ENCODE results near the gene LGR4. TPM values are rescaled to one million over a fixed set of nuclear protein-coding genes. Genes with fewer than 3 reads are reported as not detected.

LGR4 gene, protein sequence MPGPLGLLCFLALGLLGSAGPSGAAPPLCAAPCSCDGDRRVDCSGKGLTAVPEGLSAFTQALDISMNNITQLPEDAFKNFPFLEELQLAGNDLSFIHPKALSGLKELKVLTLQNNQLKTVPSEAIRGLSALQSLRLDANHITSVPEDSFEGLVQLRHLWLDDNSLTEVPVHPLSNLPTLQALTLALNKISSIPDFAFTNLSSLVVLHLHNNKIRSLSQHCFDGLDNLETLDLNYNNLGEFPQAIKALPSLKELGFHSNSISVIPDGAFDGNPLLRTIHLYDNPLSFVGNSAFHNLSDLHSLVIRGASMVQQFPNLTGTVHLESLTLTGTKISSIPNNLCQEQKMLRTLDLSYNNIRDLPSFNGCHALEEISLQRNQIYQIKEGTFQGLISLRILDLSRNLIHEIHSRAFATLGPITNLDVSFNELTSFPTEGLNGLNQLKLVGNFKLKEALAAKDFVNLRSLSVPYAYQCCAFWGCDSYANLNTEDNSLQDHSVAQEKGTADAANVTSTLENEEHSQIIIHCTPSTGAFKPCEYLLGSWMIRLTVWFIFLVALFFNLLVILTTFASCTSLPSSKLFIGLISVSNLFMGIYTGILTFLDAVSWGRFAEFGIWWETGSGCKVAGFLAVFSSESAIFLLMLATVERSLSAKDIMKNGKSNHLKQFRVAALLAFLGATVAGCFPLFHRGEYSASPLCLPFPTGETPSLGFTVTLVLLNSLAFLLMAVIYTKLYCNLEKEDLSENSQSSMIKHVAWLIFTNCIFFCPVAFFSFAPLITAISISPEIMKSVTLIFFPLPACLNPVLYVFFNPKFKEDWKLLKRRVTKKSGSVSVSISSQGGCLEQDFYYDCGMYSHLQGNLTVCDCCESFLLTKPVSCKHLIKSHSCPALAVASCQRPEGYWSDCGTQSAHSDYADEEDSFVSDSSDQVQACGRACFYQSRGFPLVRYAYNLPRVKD
- not detected in 2 replicates for total RNA-seq (2013; cell fraction: nucleolus; rRNA removed)
- total RNA-seq (2014; rRNA removed) (under 0.01 TPM in 1 of 2 replicates, not detected in the other), total RNA-seq (2014; rRNA removed; fragmentation: Illumina TruSeq; extraction: Trizol) (0.04 TPM in 1 of 2 replicates, not detected in the other), total RNA-seq (2021) (0.37 TPM in 1 of 2 replicates, not detected in the other), polyA plus RNA-seq (2011; rRNA removed) (0.04 TPM in 1 of 2 replicates, not detected in the other), polyA plus RNA-seq (2014; fragmentation: Illumina TruSeq; extraction: Trizol) (0.01 and 0.08 TPM in 2 replicates), polyA plus RNA-seq (2014; fragmentation: Nextera tagmentation; extraction: Ambion mirVana) (not detected), polyA plus RNA-seq (2014; rRNA removed) (0.06 and 0.64 TPM in 2 replicates), polyA plus RNA-seq (2016; fragmentation: Nextera tagmentation; extraction: Ambion mirVana) (not detected), polyA minus RNA-seq (2011; rRNA and poly(A)+ RNA removed) (0.07 TPM in 1 of 2 replicates, not detected in the other), Bru-seq, nascent RNA (percentile 39 among the genes with signal in this experiment), BruChase-seq, experiment 1, labeled RNA remaining after a 6-hour chase (percentile 41 among the genes with signal in this experiment), BruChase-seq, experiment 2, labeled RNA remaining after a 2-hour chase (percentile 44 among the genes with signal in this experiment)
- polyA plus RNA-seq (2011; ENCODE audit: low read depth): 0.14 TPM
- 0.01 TPM in 1 of 2 replicates, not detected in the other for polyA plus RNA-seq (2011; cell fraction: cytosol; rRNA removed)
- polyA plus RNA-seq (2011; cell fraction: nucleus; rRNA removed): 0.04 and 0.06 TPM in 2 replicates
- polyA plus RNA-seq (2012): 0.12 and 0.42 TPM in 2 replicates
- polyA minus RNA-seq (2011; cell fraction: cytosol; rRNA and poly(A)+ RNA removed): 0.52 and 1.1 TPM in 2 replicates
- 0.19 and 0.24 TPM in 2 replicates for polyA minus RNA-seq (2011; cell fraction: nucleus; rRNA and poly(A)+ RNA removed)
- long read RNA-seq, experiment 1: 0 reads
- long read RNA-seq, experiment 2, partial matches to known transcripts: 1 of 1 reads
- long read RNA-seq, experiment 2, other reads (novel, unspliced or antisense): 0 of 1 reads

DNA sequence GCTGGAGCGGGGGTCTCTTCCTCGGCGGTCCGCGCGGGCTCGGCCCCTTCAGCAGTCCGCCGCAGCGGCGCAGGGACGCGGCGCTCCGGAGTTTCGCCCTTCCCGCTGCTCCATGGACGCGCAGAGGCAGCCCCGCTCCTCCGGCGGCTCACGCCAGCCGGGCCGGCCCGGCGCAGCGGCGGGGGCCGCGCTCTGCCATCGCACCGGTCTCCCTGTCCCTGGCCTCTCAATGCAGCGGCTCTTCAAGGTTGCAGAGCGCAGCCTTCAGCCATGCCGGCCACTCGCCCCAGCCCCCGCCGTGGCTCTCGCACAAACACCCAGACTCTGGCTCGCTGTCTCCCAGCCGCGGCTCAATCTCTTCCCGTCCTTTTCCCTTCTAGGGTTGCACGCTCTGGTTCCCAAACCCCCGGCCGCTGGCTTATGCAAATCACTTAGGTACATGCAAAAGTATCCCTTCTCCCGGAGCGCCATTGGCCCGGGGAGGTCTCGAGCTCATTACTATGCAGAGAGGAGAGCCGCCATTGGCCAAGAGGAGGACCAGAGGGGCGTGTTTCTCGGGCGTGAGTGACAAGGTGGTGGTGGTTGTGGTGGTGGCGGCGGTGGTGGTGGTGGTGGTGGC, at the start of gene LGR4:
Gene LGR4 (minus strand): TSS at position 393 of the 619 bp plus-strand sequence. CDS start 488 bp downstream, outside the sequence.
- SMC1A ChIA-PET (ENCODE audit: uncharacterized antibody, unreplicated experiment): interaction anchor here (1.5 kb wide), 1 partner anchor 13 kb away, joined by 5 read pairs; no protein-coding TSS in a partner anchor
- no peak for DNase-seq (ENCODE audit: low read depth, low spot score)
- in situ Hi-C loops (cut with MboI) (loop anchor here (10.0 kb wide), 1 partner anchor 1178 kb away; no protein-coding TSS in a partner anchor), intact Hi-C loops (cut with micrococcal nuclease; ENCODE audit: unreplicated experiment) (no loop called here)
- H3K27ac ChIP-seq (ENCODE audit: control insufficient read depth, insufficient read depth): no peak within 1 kb of the TSS
- RAD21 ChIA-PET (ENCODE audit: unreplicated experiment): interaction anchor here (1.2 kb wide), 1 partner anchor 238 kb away, joined by 3 read pairs; no protein-coding TSS in a partner anchor
- peak within 1 kb of the TSS; percentile 67; the same call in 1 of the 2 replicates for H3K4me3 ChIP-seq
- peak; percentile 88 for ATAC-seq
- no TSS peak for BruUV-seq (replicated peaks)
- H3K79me2 ChIP-seq (ENCODE audit: control insufficient read depth, insufficient read depth, low read length): no peaks in the 10 kb centered on the region
- CTCF ChIA-PET: interaction anchor here (1.1 to 4.2 kb wide), 3 partner anchors 12 to 25 kb away, joined by 3 to 20 read pairs (median 4); no protein-coding TSS in a partner anchor
- H3K4me1 ChIP-seq (ENCODE audit: control insufficient read depth, insufficient read depth, low read length): 0 out of 2 replicates have a peak, but pooled peaks cover 3% of the 10 kb centered on the region
- WGBS (ENCODE audit: insufficient coverage, insufficient replicate concordance, low lambda C conversion rate, missing lambda C conversion rate): 2% methylated on average over 52 of the region's 57 CpGs
- FAIRE-seq: peak; percentile 66
- H3K27me3 ChIP-seq (replicated peaks in 1 of 2; ENCODE audit: control insufficient read depth in 2 of 2, insufficient read depth in 2 of 2, low read length in 1 of 2): peaks cover 3% of the 10 kb centered on the region in 2 experiments; a peak in 2 of 4 replicates
- POLR2A ChIA-PET: no interaction called here
- peak within 1 kb of the TSS; percentile 85 for H3K4me2 ChIP-seq (ENCODE audit: control insufficient read depth, insufficient read depth)
- TF ChIP-seq, protein P1, sequence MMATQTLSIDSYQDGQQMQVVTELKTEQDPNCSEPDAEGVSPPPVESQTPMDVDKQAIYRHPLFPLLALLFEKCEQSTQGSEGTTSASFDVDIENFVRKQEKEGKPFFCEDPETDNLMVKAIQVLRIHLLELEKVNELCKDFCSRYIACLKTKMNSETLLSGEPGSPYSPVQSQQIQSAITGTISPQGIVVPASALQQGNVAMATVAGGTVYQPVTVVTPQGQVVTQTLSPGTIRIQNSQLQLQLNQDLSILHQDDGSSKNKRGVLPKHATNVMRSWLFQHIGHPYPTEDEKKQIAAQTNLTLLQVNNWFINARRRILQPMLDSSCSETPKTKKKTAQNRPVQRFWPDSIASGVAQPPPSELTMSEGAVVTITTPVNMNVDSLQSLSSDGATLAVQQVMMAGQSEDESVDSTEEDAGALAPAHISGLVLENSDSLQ (IDR thresholded peaks at IDR 0.05): peak; percentile 79
- peak; percentile 43 for TF ChIP-seq IKZF1 (conservative IDR thresholded peaks at IDR 0.05)
- TF ChIP-seq DPF2 (IDR thresholded peaks at IDR 0.05): 0 out of 2 replicates have a peak, but pooled peaks have one; percentile 19
- TF ChIP-seq RUNX3 (IDR thresholded peaks at IDR 0.05; ENCODE audit: low read length): 0 out of 2 replicates have a peak, but pooled peaks have one; percentile 6
- TF ChIP-seq EP300 (IDR thresholded peaks at IDR 0.05; ENCODE audit: borderline replicate concordance in 1 of 2, control insufficient read depth in 1 of 2, low read depth in 2 of 2, low read length in 2 of 2): no peak
- TF ChIP-seq BMI1 (IDR thresholded peaks at IDR 0.05; ENCODE audit: borderline replicate concordance): no peak
- TF ChIP-seq, protein P2, sequence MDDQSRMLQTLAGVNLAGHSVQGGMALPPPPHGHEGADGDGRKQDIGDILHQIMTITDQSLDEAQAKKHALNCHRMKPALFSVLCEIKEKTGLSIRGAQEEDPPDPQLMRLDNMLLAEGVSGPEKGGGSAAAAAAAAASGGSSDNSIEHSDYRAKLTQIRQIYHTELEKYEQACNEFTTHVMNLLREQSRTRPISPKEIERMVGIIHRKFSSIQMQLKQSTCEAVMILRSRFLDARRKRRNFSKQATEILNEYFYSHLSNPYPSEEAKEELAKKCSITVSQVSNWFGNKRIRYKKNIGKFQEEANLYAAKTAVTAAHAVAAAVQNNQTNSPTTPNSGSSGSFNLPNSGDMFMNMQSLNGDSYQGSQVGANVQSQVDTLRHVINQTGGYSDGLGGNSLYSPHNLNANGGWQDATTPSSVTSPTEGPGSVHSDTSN (IDR thresholded peaks at IDR 0.05; ENCODE audit: insufficient replicate concordance, low read depth, low read length): peak; percentile 69
- TF ChIP-seq ZNF622 (IDR thresholded peaks at IDR 0.05): no peak
- TF ChIP-seq ZBED1 (IDR thresholded peaks at IDR 0.05; ENCODE audit: borderline replicate concordance): no peak
- TF ChIP-seq LARP7 (IDR thresholded peaks at IDR 0.05): peak; percentile 56; the same call in 1 of the 2 replicates
- no peak for TF ChIP-seq CHD4 (IDR thresholded peaks at IDR 0.05)
- TF ChIP-seq POU2F2 (IDR thresholded peaks at IDR 0.05; ENCODE audit: borderline replicate concordance, low read depth, low read length): peak; percentile 57; the same call in 1 of the 3 replicates
- peak; percentile 63; the same call in 1 of the 2 replicates for TF ChIP-seq GATAD2B (conservative IDR thresholded peaks at IDR 0.05; ENCODE audit: low read depth)
- peak within 1 kb of the TSS; percentile 63 for H2AFZ ChIP-seq (ENCODE audit: control insufficient read depth, low read depth, low read length)
- no peaks in the 10 kb centered on the region for H3K36me3 ChIP-seq (ENCODE audit: control insufficient read depth in 2 of 2, insufficient read depth in 2 of 2, low read length in 1 of 2)
- no peaks in the 10 kb centered on the region for H3K9me3 ChIP-seq (replicated peaks; ENCODE audit: control insufficient read depth, insufficient read depth, low read length)
- H4K20me1 ChIP-seq (ENCODE audit: control insufficient read depth, insufficient read depth): no peaks in the 10 kb centered on the region
- H3K9ac ChIP-seq (ENCODE audit: control insufficient read depth, insufficient read depth, low read length): no peak within 1 kb of the TSS; the same call in 1 of the 2 replicates

Data from GM12878 (cell line).